Hematopoietic multipotent progenitor cell treated with erythropoietin and hydrocortisone succinate and interleukin-3 and kit ligand, for 17 days (in vitro differentiated cells): ENCODE data around the gene ZBTB17.
"Not testable (repeated sequence)": the region's sequence is repeated elsewhere in the genome, so short reads cannot be mapped to it uniquely, and the experiment has no call there.

ENCODE experiments used
- DNase-seq: peaks from one replicate; pipeline ENCODE4 v3.0.0-alpha.2; 2015; ENCODE audit warnings: low spot score

The ZBTB17 gene

GRCh38 chr1:15935056-15935950 is 40.6 kb downstream of the ZBTB17 start:
- DNase-seq, result no peak

- DNase-seq, result no peak
These were observed 41.5 kb downstream of the ZBTB17 start for GRCh38 chr1:15934211-15935055.

DNA sequence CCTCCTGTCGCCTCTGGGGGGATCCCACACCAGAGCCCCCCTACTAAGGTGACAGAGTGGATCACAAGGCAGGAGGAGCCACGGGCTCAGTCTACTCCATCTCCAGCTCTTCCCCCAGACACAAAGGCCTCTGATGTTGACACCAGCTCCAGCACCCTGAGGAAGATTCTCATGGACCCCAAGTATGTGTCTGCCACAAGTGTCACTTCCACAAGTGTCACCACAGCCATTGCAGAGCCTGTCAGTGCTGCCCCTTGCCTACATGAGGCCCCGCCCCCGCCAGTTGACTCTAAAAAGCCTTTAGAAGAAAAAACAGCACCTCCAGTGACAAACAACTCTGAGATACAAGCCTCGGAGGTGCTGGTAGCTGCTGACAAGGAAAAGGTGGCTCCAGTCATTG is 42.2 kb downstream of the ZBTB17 start:
- no peak for DNase-seq

DNA sequence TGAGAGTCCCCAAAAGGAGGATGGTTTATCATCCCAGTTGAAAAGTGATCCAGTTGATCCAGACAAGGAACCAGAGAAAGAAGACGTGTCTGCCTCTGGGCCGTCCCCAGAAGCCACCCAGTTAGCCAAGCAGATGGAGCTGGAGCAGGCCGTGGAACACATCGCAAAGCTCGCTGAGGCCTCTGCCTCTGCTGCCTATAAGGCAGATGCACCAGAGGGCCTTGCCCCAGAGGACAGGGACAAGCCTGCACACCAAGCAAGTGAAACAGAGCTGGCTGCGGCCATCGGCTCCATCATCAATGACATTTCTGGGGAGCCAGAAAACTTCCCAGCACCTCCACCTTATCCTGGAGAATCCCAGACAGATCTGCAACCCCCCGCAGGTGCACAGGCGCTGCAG is 43.3 kb downstream of the ZBTB17 start:
- no peak for DNase-seq

DNA sequence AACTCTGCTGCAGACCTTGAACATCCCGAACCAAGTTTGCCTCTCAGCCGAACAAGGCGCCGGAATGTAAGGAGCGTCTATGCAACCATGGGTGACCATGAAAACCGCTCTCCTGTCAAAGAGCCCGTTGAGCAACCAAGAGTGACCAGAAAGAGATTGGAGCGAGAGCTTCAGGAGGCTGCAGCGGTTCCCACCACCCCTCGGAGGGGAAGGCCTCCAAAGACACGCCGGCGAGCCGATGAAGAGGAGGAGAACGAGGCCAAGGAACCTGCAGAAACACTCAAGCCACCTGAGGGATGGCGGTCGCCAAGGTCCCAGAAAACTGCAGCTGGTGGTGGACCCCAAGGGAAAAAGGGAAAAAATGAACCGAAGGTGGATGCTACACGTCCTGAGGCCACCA is 44.0 kb downstream of the ZBTB17 start:
- no peak for DNase-seq

DNA sequence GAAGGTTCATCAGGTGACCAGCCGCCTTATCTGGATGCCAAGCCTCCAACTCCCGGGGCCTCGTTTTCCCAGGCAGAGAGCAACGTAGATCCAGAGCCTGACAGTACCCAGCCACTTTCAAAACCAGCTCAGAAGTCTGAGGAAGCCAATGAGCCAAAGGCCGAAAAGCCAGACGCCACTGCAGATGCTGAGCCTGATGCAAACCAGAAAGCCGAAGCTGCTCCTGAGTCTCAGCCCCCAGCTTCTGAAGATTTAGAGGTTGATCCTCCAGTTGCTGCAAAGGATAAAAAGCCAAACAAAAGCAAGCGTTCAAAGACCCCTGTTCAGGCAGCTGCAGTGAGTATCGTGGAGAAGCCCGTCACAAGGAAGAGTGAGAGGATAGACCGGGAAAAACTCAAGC is 44.5 kb downstream of the ZBTB17 start:
- no peak for DNase-seq

DNA sequence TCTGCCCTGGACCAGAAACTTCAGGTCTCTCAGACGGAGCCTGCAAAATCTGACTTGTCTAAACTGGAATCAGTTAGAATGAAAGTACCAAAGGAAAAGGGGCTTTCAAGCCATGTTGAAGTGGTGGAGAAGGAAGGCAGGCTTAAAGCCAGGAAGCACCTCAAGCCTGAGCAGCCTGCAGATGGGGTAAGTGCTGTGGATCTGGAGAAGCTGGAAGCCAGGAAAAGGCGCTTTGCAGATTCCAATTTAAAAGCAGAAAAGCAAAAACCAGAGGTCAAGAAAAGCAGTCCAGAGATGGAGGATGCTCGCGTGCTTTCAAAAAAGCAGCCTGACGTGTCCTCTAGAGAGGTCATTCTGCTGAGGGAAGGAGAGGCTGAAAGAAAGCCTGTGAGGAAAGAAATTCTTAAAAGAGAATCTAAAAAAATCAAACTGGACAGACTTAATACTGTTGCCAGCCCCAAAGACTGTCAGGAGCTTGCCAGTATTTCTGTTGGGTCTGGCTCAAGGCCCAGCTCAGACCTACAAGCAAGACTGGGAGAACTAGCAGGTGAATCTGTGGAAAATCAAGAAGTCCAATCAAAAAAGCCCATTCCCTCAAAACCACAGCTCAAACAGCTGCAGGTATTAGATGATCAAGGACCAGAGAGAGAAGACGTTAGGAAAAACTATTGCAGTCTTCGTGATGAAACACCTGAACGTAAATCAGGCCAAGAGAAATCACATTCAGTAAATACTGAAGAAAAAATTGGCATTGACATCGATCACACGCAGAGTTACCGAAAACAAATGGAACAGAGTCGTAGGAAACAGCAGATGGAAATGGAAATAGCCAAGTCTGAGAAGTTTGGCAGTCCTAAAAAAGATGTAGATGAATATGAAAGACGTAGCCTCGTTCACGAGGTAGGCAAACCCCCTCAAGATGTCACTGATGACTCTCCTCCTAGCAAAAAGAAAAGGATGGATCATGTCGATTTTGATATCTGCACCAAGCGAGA is 46.6 kb downstream of the ZBTB17 start:
- no peak for DNase-seq

DNA sequence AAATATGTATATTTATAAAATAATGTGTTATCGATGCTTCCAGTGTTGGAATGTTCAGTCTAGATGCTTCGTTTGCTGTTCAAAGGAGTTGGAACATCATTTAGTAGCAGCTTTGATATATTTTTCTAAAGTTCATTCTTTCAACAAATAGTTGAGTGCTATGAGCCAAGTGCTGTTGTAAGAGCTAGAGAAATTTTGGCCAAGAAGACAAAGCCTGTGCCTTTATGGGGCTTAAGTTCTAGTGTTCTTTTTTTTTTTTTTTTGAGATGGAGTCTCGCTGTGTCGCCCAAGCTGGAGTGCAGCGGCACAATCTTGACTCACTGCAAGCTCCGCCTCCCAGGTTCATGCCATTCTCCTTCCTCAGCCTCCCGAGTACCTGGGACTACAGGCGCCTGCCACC is 49.5 kb downstream of the ZBTB17 start:
- DNase-seq, result not testable (repeated sequence)

DNA sequence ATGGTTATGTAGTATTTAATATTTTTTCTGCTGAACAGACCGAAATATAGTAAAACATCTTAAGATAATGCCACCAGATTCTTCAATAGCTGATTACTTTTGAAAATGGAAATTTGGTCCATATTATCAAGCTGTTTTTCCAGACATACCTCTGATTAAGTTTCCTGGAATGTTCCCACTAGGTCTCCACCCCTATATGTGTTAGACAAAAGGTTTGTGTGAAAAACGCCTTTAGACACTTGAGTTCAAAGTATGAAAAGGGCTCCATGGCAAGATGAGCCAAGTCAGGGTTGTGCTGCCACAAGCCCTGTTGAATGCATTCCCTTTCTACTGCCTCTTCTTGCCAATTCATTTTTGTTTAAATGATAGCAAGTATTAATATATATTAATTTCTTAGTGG is 52.7 kb downstream of the ZBTB17 start:
- no peak for DNase-seq

- DNase-seq, result no peak
These were observed 56.8 kb downstream of the ZBTB17 start for GRCh38 chr1:15918962-15919715.

GRCh38 chr1:15916916-15917315 is 59.0 kb downstream of the ZBTB17 start:
- DNase-seq, result no peak

GRCh38 chr1:15916417-15916816 is 59.5 kb downstream of the ZBTB17 start:
- peak; percentile 76 for DNase-seq

GRCh38 chr1:15915991-15916390 is 59.9 kb downstream of the ZBTB17 start:
- DNase-seq, result no peak

DNA sequence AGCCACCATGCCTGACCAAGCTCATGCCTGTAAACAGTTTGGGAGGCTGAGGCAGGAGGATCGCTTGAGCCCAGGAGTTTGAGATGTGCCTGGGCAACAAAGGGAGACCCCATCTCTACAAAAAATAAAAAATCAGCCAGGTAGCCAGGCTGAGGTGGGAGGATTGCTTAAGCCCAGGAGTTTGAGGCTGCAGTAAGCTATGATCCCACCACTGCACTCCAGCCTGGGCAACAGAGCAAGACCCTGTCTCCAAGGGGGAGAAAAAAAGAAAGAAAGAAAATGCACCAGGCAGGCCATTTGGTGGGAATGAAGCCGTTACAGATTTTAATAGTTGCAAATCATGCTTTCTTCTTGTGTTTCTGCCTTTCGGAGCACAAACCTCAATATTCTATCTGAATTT is 62.3 kb downstream of the ZBTB17 start:
- not testable (repeated sequence) for DNase-seq

DNA sequence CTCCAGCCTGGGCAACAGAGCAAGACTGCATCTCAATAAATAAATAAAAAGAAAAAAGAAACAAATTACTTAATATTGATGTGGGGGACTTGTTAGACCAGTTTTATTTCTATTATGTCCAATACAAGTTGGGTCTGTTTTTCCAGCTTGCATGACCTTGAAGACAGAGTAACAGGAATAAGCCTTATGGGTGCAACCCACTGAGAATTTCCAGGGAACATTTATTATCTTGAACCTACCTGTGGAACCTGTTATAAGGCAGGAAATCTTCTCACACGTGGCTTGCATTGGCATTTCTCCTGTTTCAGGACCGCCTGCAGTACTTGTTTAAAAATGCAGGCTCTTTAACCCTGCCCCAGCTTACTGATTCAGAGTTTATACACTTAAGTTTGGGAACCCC is 64.0 kb downstream of the ZBTB17 start:
- DNase-seq, result no peak

DNA sequence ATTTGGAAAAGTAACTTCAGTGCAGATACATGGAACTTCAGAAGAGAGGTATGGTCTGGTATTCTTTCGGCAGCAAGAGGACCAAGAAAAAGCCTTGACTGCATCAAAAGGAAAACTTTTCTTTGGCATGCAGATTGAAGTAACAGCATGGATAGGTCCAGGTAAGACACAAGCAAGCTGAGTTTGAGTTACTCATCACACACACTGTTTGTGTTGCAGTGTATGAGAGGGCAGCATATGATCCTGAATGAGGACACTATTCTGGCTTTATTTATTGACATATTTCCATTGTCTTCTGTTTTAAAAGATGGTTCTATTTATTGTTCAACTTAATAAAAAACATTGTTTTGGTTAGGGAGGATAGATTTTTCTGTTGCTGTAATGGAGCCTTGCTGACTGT is 64.8 kb downstream of the ZBTB17 start:
- DNase-seq, result no peak

- DNase-seq, result no peak
These were observed 67.3 kb downstream of the ZBTB17 start for GRCh38 chr1:15908597-15908996.

- peak; percentile 56 for DNase-seq
These were observed 73.0 kb downstream of the ZBTB17 start for GRCh38 chr1:15902882-15903281.

DNA sequence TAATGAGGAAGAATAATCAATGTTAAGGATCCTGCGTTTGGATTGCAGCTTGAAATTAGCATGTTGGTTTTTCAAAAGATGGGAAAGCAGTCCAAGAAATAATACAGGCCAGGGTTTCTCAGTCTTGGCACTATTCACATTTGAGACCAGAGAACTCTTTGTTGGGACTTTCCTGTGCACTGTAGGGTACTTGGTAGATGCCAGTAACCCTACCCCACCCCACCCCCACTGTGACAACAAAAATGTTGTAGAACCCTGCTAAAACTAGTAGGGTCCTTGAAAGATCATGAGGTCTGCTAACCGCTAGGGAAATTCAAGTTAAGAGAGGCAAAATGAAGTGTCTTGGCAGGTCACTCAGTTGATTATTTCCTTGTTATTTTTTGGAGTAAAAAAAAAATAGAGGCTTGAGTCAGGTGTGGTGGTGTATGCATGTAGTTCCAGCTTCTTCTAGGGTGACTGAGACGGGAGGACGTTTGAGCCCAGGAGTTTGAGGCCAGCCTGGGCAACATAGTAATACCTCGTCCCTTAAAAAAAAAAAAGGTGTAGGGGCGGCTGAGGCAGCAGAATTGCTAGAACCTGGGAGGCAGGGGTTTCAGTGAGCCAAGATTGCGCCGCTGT is 75.1 kb downstream of the ZBTB17 start:
- no peak for DNase-seq

DNA sequence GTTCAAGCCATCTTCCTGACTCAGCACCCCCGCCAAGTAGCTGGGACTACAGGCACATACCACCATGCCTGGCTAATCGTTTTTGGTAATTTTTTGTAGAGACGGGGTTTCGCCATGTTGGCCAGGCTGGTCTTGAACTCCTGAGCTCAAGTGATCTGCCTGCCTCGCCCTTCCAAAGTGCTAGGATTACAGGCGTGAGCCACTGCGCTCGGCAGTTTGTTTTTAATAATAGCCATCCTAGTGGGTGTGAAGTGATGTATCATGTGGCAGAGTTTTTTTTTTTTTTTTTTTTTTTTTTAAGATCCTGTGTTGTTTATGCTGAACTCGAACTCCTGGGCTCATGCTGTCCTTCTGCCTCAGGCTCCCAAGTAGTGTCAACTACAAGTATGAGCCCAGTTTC is 76.6 kb downstream of the ZBTB17 start:
- DNase-seq, result no peak
